ENCODE results near the gene L1CAM. TPM values are rescaled to one million over a fixed set of nuclear protein-coding genes. Genes with fewer than 3 reads are reported as not detected.

L1CAM gene
- total RNA-seq, 1 donor from 2014 or later = 2.4 TPM

- peak; percentile 50 for DNase-seq
Observed at GRCh38 chrX:153875391-153876111, 10.4 kb downstream of the L1CAM start.

- no peak for DNase-seq
Observed at GRCh38 chrX:153874366-153875125, 11.4 kb downstream of the L1CAM start.

DNA sequence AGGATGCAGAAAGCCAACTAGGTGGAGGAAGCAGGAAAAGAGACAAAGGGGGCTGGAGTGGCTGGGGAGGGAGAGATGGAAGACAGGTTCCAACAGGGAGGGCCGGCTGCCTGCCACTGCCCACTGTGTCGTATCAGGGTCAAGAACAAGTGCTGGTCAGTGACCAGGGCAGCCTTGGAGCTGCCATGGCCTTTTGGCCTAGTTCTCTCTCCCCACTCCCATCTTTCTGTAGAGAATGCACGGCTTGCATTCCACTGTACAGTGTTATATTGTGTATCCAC is 11.9 kb downstream of the L1CAM start:
- DNase-seq = no peak

DNA sequence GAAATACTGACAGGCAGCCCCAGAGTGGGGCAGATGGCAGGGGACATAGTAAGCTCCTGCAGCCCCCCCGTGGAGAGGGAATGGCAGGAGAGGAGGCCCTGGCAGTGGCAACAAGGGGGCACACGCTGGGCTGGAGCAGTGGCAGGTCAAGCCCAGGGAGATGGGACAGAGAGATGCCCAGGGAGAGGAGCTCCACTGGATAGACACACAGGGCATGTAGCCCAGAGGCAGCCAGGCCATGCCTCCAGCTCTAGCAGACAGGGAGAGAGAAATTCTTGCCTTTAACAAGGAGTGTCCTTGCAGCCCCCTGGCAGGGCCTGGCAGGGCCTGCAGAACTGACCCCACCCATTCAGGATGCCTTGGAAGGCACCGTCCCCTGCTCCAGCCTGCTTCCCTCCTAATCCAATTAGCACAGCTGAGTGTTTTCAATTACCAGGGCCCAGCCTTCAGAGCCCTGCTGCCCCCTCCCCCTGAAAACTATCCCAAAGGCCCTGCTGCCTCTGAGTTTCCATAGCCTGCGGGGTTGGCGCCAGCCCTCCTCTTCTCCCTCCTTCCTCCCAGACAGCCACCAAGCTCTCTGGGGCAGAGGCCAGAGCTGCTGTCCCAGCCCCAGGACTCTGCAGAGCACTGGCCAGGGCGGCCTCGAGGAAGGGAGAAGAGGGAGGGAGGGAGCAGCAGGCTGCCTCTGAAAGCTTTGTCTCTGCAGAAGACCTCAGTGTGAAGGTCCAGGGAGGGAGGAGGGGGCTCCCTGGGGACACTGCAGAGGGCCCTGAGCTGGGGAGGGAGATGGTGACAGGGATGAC is 12.5 kb downstream of the L1CAM start:
- no peak for DNase-seq

DNA sequence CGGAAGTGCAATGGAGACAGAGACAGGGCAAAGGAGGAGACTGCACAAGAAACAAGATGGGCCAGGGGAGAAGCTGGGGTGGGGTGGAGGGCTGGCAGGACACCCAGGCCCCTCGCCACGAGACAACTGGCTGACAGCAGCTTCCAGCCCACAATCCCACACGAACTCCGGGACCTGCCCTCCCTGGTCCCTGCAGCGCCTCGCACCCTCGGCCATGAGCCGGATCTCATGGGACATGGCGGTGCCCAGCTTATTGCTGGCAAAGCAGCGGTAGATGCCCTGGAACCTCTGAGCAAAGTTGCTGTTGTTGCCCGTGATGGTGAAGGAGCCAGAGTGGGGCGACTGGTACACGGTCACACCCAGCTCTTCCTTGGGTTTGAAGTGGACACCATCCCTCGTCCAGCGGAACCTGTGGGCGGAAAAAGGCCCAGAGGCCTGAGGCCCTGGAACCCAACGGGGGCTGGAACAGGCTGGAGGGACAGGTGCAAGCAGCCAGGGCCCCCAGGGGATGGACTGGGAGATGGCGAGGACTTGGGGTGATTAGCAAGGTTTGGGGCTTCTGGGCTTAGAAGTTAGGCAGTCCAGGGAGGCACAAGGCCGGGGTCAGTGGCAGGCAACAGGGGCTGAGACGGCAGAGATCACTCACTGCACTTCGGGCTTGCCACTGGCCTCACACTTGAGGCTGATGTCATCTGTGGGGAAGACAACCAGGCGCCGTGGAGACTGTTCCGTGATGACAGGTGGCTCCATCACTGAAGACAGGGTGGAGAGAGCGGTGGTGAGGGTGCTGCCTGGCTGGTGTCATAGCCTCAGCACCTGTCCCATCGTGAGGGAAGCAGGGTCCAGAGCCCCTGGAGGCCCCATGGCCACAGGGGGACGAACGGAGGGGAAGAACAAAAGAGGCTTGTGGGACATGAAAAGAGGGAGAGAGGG is 13.8 kb downstream of the L1CAM start:
- no peak for DNase-seq

- DNase-seq = no peak
Observed at GRCh38 chrX:153871451-153871850, 14.5 kb downstream of the L1CAM start.

DNA sequence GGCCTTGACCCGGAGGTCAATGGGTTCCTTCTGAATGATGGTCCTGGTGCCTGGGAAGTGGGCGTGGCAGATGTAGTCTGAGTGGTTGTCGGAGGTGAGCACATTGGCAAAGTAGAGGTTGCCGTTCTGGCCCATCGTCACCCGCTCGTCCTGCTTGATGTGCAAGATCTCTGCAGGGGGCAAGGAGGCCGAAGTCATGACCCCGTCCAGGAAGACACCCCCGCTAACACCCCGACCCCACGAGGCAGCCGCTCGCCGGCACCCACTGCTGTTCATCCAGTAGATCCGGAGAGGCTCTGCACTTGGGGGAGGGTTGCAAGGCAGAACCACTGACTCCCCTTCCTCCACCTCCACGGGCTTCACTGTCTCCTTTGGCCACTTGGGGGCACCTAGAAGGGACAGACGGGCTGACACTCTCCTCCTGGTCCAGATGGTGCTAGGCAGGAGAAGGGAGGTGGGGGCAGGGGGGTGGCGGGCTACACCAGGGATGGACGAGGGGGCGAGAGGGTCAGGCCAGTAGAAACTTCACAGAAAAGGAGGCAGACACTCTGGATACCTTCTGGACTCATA is 15.1 kb downstream of the L1CAM start:
- peak; percentile 3 for DNase-seq

- no peak for DNase-seq
Observed at GRCh38 chrX:153870288-153870690, 15.7 kb downstream of the L1CAM start.

- no peak for DNase-seq
Observed at GRCh38 chrX:153869473-153870287, 16.3 kb downstream of the L1CAM start.

GRCh38 chrX:153868576-153869472 is 17.1 kb downstream of the L1CAM start:
- no peak for DNase-seq

DNA sequence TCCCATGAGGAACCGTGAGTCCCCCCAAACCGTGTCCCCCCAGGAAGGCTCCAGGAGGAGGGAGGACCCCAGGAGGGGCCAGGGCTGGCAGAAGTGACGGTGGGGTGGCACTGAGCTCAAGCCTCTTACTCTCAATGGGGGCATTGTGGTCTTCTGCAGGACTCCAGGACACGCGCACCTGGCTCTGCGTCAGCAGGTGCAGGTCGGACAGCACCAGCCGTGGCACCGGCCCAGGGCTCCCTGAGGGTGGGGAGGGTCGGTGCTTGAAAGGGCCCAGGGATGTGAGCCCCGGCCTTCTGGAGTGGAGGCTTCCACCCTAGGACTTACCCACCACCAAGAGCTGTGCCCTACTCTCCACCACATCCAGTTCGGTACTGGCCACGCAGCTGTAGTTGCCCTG is 18.3 kb downstream of the L1CAM start:
- no peak for DNase-seq

DNA sequence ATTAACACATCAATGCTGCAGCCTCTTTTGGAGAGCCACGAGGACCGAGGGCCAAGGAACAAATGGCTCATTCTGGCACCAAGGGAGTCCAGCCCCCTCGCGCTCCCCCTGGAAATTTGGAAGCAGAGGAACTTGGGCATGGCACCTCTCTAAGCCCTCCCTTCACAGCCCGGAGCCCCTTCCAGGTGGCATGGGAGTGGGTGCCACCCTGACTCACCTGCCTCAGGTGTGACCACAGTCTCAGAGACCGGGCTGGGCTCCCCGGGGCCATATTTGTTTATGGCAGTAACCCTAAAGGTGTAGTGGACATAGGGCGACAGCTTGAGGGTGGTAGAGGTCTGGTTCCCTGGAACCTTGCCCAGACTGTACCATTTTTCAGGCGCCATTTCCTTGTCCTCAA is 18.8 kb downstream of the L1CAM start:
- DNase-seq = no peak

DNA sequence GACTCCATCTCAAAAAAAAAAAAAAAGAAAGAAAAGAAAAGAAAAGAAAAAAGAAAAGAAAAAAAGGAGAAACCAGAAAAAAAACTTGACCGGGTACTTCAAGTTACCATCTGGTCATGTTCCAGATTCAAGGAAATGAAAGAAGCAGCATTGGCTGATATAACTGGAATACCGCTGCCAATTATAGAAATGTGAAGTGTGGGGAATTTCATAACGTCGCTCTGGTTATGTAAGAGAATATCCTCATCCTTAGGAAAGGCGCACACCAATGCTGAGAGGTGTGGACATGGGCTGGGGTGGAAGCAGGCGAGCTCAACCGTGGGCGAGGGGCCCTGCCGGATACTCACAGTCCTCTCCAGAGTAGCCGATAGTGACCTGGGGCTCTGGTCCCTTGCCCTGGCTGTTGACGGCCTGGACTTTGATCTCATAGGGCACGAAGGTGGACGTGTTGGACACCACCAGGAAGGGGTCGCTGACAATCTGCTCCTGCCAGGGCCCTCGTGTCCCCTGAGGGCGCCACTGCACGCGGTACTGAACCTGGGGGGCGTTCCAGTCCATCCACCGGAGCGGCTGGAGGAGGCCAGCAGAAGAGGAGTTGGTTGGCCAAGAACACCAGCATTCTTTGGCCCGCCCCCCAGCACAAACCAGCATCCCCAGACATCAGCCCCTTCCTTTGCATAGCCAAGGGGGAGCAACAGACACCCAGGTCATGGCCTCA is 19.5 kb downstream of the L1CAM start:
- DNase-seq = no peak

GRCh38 chrX:153865685-153866084 is 20.3 kb downstream of the L1CAM start:
- DNase-seq = no peak

GRCh38 chrX:153865321-153865580 is 20.7 kb downstream of the L1CAM start:
- DNase-seq = no peak

- DNase-seq = no peak
Observed at GRCh38 chrX:153864561-153865320, 21.2 kb downstream of the L1CAM start.

DNA sequence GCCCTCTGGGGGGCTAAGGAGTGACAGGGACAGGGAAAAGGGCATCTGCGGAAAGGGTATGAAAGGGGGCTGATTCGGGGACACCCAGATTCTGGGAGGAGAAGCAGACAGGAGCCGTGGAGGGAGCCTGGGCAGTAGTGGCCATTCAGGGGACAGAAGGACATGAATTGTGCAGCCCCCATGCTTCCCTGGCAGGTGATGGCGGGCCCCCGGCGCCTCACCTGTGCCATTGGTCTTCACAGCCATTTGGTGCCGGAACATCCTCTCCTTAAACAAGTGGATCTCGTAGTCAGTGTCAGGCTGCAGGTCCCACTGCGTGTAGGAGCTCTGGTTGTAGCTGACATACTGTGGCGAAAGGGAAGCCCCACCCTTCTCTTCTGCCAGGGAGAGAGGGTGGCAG is 21.9 kb downstream of the L1CAM start:
- DNase-seq = no peak

- DNase-seq = no peak
Observed at GRCh38 chrX:153863251-153863991, 22.6 kb downstream of the L1CAM start.
